ENCODE data around the gene TRIM28. TPM values are rescaled to one million over a fixed set of nuclear protein-coding genes. Genes with fewer than 3 reads are reported as not detected.
A peak's percentile ranks its signal among the peaks of the same experiment; 100 is the strongest.

Gene TRIM28
- total RNA-seq, 1 experiment from 2014 or later = 863 TPM

DNA sequence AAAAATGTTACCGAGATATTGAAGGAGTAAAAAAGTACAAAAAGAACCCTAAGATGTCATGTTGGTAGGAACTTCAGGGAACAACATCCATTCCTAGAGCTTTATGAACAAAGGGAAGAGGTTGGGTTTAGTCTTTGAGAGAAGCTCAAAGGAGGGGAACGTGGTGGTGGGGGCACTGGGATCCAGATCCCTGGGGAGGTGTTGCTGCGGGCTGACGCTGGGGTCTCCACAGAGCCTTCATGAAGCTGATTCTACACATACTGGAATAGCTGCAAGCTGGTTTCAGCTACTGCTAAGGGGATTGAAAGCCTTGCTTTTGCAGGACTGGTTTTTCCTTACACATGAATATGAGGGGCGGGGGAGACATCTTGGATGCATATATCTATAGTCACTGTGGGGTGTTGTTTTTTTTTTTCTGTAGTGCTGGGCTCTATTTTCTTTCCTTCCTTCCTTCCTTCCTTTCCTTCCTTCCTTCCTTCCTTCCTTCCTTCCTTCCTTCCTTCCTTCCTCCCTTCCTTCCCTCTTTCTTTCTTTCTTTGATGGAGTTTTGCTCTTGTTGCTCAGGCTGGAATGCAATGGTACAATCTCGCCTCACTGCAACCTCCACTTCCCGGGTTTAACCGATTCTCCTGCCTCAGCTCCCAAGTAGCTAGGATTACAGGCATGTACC, 35.7 kb downstream of the TRIM28 start:
- TF ChIP-seq CTCF (IDR thresholded peaks at IDR 0.05; ENCODE audit: insufficient read depth in 1 of 2, low read depth in 1 of 2, low read length in 1 of 2, severe bottlenecking in 1 of 2, unreplicated experiment in 1 of 2) = no peak
- no peaks in the 10 kb centered on the region for H3K27me3 ChIP-seq (replicated peaks; ENCODE audit: control insufficient read depth, insufficient read depth, low read length)
- intact Hi-C loops (cut with micrococcal nuclease; ENCODE audit: unreplicated experiment) = no loop called here
- Mint-ChIP-seq H3K4me1 (ENCODE audit: low read depth, unreplicated experiment) (no peaks in the 10 kb centered on the region), H3K9me3 (ENCODE audit: unreplicated experiment) (no peaks in the 10 kb centered on the region), H3K27ac (ENCODE audit: unreplicated experiment) (no peak overlapping the region), H3K27me3 (ENCODE audit: insufficient read depth, unreplicated experiment) (no peaks in the 10 kb centered on the region), H3K36me3 (ENCODE audit: insufficient read depth, unreplicated experiment) (peaks cover 23% of the 10 kb centered on the region), H3K4me3 (ENCODE audit: unreplicated experiment) (no peak overlapping the region)
- POLR2A ChIA-PET = interaction anchor here (0.5 kb wide), 1 partner anchor 27 kb away, joined by 3 read pairs; no protein-coding TSS in a partner anchor
- H3K4me3 ChIP-seq (ENCODE audit: low read depth, low read length) = no peak overlapping the region
- no peaks in the 10 kb centered on the region for H3K4me1 ChIP-seq
- no peaks in the 10 kb centered on the region; the same call in 1 of the 2 replicates for H3K36me3 ChIP-seq (ENCODE audit: control insufficient read depth, insufficient read depth, low read length)
- no peaks in the 10 kb centered on the region for H3K9me3 ChIP-seq
- CTCF ChIA-PET = no interaction called here
- BruUV-seq (replicated peaks) = no TSS peak
- DNase-seq = no peak

DNA sequence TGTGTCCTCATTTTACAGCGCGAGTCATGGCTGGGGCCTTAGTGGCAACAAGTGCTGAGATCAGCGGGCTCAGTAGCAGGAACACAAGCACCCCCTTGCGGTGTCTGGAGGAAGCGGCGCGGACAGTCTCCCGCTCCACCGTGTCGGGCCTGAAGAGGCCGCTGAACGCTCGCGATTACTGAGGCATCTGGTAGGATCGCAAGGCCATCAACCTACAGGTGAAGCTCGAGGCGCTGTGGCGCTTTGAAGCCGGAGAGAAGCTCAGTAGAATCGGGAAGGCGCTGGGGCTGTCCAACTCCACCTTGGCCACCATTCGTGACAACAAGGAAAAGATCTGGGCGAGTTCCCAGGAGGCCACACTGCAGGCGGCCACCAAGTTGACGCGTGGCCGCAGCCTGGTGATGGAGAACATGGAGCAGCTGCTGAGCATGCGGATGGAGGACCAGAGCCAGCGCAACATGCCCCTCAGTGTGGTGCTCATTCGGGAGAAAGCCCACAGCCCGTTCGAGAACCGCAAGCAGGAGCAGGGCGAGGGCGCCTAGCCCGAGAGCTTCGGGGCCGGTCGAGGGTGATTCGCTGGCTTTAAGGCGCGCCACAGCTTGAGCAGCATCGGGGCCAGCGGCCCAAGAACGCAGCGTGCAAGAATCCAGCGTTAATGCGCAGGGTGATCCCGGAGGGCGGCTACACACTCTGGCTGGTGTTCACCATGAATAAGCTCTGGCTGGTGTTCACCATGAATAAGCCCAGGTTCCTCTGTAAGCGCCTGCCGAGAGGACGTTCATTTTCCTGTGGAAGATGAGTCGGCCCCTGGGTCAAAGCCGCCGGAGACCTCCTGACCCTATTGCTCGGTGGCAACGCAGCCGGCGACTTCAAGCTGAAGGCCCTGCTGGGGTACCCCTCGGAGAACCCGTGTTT, 37.6 kb downstream of the TRIM28 start:
- BruUV-seq (replicated peaks) = no TSS peak
- POLR2A ChIA-PET = no interaction called here
- intact Hi-C loops (cut with micrococcal nuclease; ENCODE audit: unreplicated experiment) = no loop called here
- no peaks in the 10 kb centered on the region for H3K27me3 ChIP-seq (replicated peaks; ENCODE audit: control insufficient read depth, insufficient read depth, low read length)
- Mint-ChIP-seq H3K36me3 (ENCODE audit: insufficient read depth, unreplicated experiment) (peaks cover 18% of the 10 kb centered on the region), H3K27me3 (ENCODE audit: insufficient read depth, unreplicated experiment) (no peaks in the 10 kb centered on the region), H3K27ac (ENCODE audit: unreplicated experiment) (no peak overlapping the region), H3K4me3 (ENCODE audit: unreplicated experiment) (no peak overlapping the region), H3K9me3 (ENCODE audit: unreplicated experiment) (no peaks in the 10 kb centered on the region), H3K4me1 (ENCODE audit: low read depth, unreplicated experiment) (no peaks in the 10 kb centered on the region)
- CTCF ChIA-PET = no interaction called here
- H3K9me3 ChIP-seq = no peaks in the 10 kb centered on the region
- TF ChIP-seq CTCF (IDR thresholded peaks at IDR 0.05; ENCODE audit: insufficient read depth in 1 of 2, low read depth in 1 of 2, low read length in 1 of 2, severe bottlenecking in 1 of 2, unreplicated experiment in 1 of 2) = peak in 1 of 2 experiments; percentile 23
- H3K4me3 ChIP-seq (ENCODE audit: low read depth, low read length) = no peak overlapping the region
- H3K4me1 ChIP-seq = no peaks in the 10 kb centered on the region
- H3K36me3 ChIP-seq (ENCODE audit: control insufficient read depth, insufficient read depth, low read length) = no peaks in the 10 kb centered on the region; the same call in 1 of the 2 replicates
- peak; percentile 43 to 58 for DNase-seq

GRCh38 chr19:58582985-58583384, 39.1 kb downstream of the TRIM28 start:
- no TSS peak for BruUV-seq (replicated peaks)
- no peak for DNase-seq
- TF ChIP-seq CTCF (IDR thresholded peaks at IDR 0.05; ENCODE audit: insufficient read depth in 1 of 2, low read depth in 1 of 2, low read length in 1 of 2, severe bottlenecking in 1 of 2, unreplicated experiment in 1 of 2) = no peak
- POLR2A ChIA-PET = no interaction called here
- CTCF ChIA-PET = no interaction called here
- H3K9me3 ChIP-seq = no peaks in the 10 kb centered on the region
- no peaks in the 10 kb centered on the region for H3K4me1 Mint-ChIP-seq (ENCODE audit: low read depth, unreplicated experiment)
- no peaks in the 10 kb centered on the region for H3K9me3 Mint-ChIP-seq (ENCODE audit: unreplicated experiment)
- H3K36me3 ChIP-seq (ENCODE audit: control insufficient read depth, insufficient read depth, low read length) = no peaks in the 10 kb centered on the region; the same call in 1 of the 2 replicates
- no peak overlapping the region for H3K27ac Mint-ChIP-seq (ENCODE audit: unreplicated experiment)
- H3K4me3 ChIP-seq (ENCODE audit: low read depth, low read length) = no peak overlapping the region
- no peaks in the 10 kb centered on the region for H3K27me3 Mint-ChIP-seq (ENCODE audit: insufficient read depth, unreplicated experiment)
- no peaks in the 10 kb centered on the region for H3K4me1 ChIP-seq
- no peak overlapping the region for H3K4me3 Mint-ChIP-seq (ENCODE audit: unreplicated experiment)
- H3K27me3 ChIP-seq (replicated peaks; ENCODE audit: control insufficient read depth, insufficient read depth, low read length) = no peaks in the 10 kb centered on the region
- H3K36me3 Mint-ChIP-seq (ENCODE audit: insufficient read depth, unreplicated experiment) = peaks cover 18% of the 10 kb centered on the region
- intact Hi-C loops (cut with micrococcal nuclease; ENCODE audit: unreplicated experiment) = no loop called here
